OCI-LY3 (cell line): ENCODE measurements around the gene PML.

Experiments used
- CTCF ChIP-seq: fragments of 200-600, 300-600 bp; sonication (generic); IDR thresholded peaks from 2 replicates; pipeline ENCODE4 v1.5.1; 2014; ENCODE audit warnings: antibody characterized with exemption, low read length, low read depth
- EZH2phosphoT487 ChIP-seq: fragments of 200-600 bp; shearing (Covaris generic); IDR thresholded peaks from 2 replicates; pipeline ENCODE4 v1.6.1; 2018; ENCODE audit warnings: antibody characterized with exemption, mixed run types, low read depth

DNA sequence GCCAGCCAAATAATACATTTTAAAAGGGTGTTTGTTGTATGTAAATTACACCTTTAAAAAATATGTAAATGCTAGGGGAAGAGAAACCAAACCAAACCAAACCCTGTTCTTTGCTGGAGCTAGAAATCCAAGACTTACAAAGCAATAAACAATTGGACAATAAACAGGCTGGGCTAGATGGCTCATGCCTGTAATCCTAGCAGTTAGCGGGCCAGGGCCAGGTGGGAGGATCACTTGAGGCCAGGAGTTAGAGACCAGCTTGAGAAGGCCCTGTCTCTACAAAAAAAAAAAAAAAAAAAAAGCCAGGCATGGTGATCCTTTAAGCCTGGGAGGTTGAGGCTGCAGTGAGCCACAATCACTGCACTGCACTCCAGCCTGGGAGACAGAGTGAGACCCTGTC, 14.9 kb upstream of the PML start:
- TF ChIP-seq CTCF (no peak), EZH2phosphoT487 (no peak)
